ENCODE data around the gene GREB1L. TPM values are rescaled to one million over a fixed set of nuclear protein-coding genes. Genes with fewer than 3 reads are reported as not detected.

Gene GREB1L
- total and polyA plus RNA-seq, 2 of the 13 experiments (the other 11 are each of a cell fraction or from before 2014, with no cell fraction given), result 0.17 to 0.66 TPM

GRCh38 chr18:21327101-21327500 is 85.1 kb downstream of the GREB1L start (continued):
- TF ChIP-seq, protein P1, sequence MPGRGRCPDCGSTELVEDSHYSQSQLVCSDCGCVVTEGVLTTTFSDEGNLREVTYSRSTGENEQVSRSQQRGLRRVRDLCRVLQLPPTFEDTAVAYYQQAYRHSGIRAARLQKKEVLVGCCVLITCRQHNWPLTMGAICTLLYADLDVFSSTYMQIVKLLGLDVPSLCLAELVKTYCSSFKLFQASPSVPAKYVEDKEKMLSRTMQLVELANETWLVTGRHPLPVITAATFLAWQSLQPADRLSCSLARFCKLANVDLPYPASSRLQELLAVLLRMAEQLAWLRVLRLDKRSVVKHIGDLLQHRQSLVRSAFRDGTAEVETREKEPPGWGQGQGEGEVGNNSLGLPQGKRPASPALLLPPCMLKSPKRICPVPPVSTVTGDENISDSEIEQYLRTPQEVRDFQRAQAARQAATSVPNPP (CRISPR knock-in tag; IDR thresholded peaks at IDR 0.05), result no peak
- TF ChIP-seq RFX5 (IDR thresholded peaks at IDR 0.05; ENCODE audit: low read depth, low read length) (no peak), PRMT3 (CRISPR knock-in tag; IDR thresholded peaks at IDR 0.05; ENCODE audit: borderline replicate concordance, low read depth) (no peak)

DNA sequence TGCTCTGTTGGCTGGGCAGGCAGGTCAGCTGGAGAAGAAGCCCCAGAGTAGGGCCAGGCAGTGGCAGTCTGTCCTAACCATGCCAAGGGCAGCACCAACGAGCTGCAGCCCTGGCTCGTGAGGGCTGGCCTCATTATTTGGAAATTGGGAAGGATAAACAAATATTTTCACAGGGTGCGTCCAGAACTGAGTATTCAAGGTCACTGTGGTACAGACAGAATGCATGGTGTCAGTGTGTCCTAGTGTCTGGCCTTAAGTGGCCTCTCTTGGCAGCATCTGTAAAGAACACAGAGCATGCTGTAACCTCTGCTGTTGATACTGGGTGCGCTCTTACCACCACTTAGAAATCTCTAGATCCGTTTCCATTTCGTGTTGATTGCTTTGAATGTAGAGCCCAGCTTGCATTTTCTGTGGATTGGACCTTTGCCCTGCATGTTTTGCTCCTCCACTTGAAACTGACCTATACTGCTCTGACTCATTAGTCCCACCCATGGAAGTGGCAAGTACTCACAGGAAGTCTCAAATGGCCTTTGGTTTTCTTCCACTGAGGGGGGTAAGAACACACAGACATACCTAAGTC is 88.2 kb downstream of the GREB1L start:
- Histone ChIP-seq H3K4me3 (replicated peaks in 1 of 3; ENCODE audit: insufficient read depth in 1 of 3, low read depth in 2 of 3, low read length in 3 of 3) (no peak overlapping the region), H3K79me2 (ENCODE audit: insufficient read depth, low read length) (no peaks in the 10 kb centered on the region), H3K9me3 (ENCODE audit: low read length) (no peaks in the 10 kb centered on the region), H3K36me3 (replicated peaks in 1 of 2; ENCODE audit: control insufficient read depth in 1 of 2, insufficient read depth in 2 of 2, low read length in 2 of 2) (no peaks in the 10 kb centered on the region), H3K27me3 (ENCODE audit: control insufficient read depth in 1 of 2, insufficient read depth in 2 of 2, low read length in 2 of 2) (no peaks in the 10 kb centered on the region), H3K9ac (ENCODE audit: insufficient read depth, low read depth, low read length) (no peak overlapping the region), H3K4me1 (ENCODE audit: insufficient read depth, low read length) (peaks cover 16% of the 10 kb centered on the region), H3K4me2 (ENCODE audit: low read depth, low read length) (peak overlapping the region; percentile 25), H3K27ac (ENCODE audit: extremely low read length, insufficient read depth, low read length) (no peak overlapping the region), H4K20me1 (ENCODE audit: insufficient read depth, low read length) (no peaks in the 10 kb centered on the region), H2AFZ (ENCODE audit: low read length) (no peak overlapping the region)
- POLR2A ChIA-PET, result no interaction called here
- CTCF ChIA-PET (ENCODE audit: low intra/inter-chr PET ratio, low total read pairs), result no interaction called here
- DNase-seq (ENCODE audit: low spot score) (peak; percentile 32), FAIRE-seq (no peak), ATAC-seq (peak; percentile 87)
- intact Hi-C loops (cut with micrococcal nuclease; ENCODE audit: unreplicated experiment), result no loop called here
- BruUV-seq (replicated peaks), result no TSS peak
- 5% methylated on average over 6 of the region's 6 CpGs for WGBS (ENCODE audit: low lambda C conversion rate)
- TF ChIP-seq THRA (CRISPR knock-in tag; IDR thresholded peaks at IDR 0.05; ENCODE audit: borderline replicate concordance) (peak; percentile 56; the same call in 1 of the 2 replicates), ZNF7 (CRISPR knock-in tag; IDR thresholded peaks at IDR 0.05) (peak; percentile 71; the same call in 1 of the 2 replicates), FOSL2 (CRISPR knock-in tag; IDR thresholded peaks at IDR 0.05) (0 out of 2 replicates have a peak, but pooled peaks have one; percentile 29), FOXP4 (CRISPR knock-in tag; IDR thresholded peaks at IDR 0.05) (peak; percentile 31), HNF4A (CRISPR knock-in tag; IDR thresholded peaks at IDR 0.05) (peak; percentile 8; the same call in 1 of the 2 replicates), SP5 (CRISPR knock-in tag; IDR thresholded peaks at IDR 0.05; ENCODE audit: borderline replicate concordance, low read depth) (no peak), GABPA (IDR thresholded peaks at IDR 0.05; ENCODE audit: low read depth, low read length) (no peak), GABPA (CRISPR knock-in tag; IDR thresholded peaks at IDR 0.05; ENCODE audit: low read depth) (peak; percentile 66; the same call in 1 of the 2 replicates), ZNF691 (CRISPR knock-in tag; IDR thresholded peaks at IDR 0.05; ENCODE audit: borderline replicate concordance, low read depth) (no peak), ZNF441 (CRISPR knock-in tag; IDR thresholded peaks at IDR 0.05; ENCODE audit: borderline replicate concordance) (no peak)
- TF ChIP-seq, protein P2, sequence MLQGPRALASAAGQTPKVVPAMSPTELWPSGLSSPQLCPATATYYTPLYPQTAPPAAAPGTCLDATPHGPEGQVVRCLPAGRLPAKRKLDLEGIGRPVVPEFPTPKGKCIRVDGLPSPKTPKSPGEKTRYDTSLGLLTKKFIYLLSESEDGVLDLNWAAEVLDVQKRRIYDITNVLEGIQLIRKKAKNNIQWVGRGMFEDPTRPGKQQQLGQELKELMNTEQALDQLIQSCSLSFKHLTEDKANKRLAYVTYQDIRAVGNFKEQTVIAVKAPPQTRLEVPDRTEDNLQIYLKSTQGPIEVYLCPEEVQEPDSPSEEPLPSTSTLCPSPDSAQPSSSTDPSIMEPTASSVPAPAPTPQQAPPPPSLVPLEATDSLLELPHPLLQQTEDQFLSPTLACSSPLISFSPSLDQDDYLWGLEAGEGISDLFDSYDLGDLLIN (CRISPR knock-in tag; IDR thresholded peaks at IDR 0.05; ENCODE audit: borderline replicate concordance), result no peak
- TF ChIP-seq, protein P3, sequence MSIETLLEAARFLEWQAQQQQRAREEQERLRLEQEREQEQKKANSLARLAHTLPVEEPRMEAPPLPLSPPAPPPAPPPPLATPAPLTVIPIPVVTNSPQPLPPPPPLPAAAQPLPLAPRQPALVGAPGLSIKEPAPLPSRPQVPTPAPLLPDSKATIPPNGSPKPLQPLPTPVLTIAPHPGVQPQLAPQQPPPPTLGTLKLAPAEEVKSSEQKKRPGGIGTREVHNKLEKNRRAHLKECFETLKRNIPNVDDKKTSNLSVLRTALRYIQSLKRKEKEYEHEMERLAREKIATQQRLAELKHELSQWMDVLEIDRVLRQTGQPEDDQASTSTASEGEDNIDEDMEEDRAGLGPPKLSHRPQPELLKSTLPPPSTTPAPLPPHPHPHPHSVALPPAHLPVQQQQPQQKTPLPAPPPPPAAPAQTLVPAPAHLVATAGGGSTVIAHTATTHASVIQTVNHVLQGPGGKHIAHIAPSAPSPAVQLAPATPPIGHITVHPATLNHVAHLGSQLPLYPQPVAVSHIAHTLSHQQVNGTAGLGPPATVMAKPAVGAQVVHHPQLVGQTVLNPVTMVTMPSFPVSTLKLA (IDR thresholded peaks at IDR 0.05), result no peak
- in situ Hi-C loops (cut with HindIII; ENCODE audit: extremely low pct_ligation_motif_present, low pct_unique_long_range_greater_than_20kb), result no loop called here

Data from HepG2 (cell line).